ENCODE measurements around the gene SLC12A7.

GRCh38 chr5:1111241-1111726, 579 bp downstream of the SLC12A7 start:
- TF ChIP-seq SMARCE1 (IDR thresholded peaks at IDR 0.05; ENCODE audit: borderline replicate concordance) (no peak), POLR2AphosphoS5 (IDR thresholded peaks at IDR 0.05; ENCODE audit: low read depth, low read length) (no peak), KLF15 (CRISPR knock-in tag; IDR thresholded peaks at IDR 0.05; ENCODE audit: borderline replicate concordance) (no peak), TCF7L2 (IDR thresholded peaks at IDR 0.05; ENCODE audit: low read depth, low read length) (no peak), FOSL2 (CRISPR knock-in tag; IDR thresholded peaks at IDR 0.05) (no peak), MAFK (conservative IDR thresholded peaks at IDR 0.05 in 1 of 2, IDR thresholded peaks at IDR 0.05 in 1 of 2; ENCODE audit: low read length in 2 of 2) (no peak), KDM1A (CRISPR knock-in tag; IDR thresholded peaks at IDR 0.05) (no peak)
- TF ChIP-seq, protein P1, sequence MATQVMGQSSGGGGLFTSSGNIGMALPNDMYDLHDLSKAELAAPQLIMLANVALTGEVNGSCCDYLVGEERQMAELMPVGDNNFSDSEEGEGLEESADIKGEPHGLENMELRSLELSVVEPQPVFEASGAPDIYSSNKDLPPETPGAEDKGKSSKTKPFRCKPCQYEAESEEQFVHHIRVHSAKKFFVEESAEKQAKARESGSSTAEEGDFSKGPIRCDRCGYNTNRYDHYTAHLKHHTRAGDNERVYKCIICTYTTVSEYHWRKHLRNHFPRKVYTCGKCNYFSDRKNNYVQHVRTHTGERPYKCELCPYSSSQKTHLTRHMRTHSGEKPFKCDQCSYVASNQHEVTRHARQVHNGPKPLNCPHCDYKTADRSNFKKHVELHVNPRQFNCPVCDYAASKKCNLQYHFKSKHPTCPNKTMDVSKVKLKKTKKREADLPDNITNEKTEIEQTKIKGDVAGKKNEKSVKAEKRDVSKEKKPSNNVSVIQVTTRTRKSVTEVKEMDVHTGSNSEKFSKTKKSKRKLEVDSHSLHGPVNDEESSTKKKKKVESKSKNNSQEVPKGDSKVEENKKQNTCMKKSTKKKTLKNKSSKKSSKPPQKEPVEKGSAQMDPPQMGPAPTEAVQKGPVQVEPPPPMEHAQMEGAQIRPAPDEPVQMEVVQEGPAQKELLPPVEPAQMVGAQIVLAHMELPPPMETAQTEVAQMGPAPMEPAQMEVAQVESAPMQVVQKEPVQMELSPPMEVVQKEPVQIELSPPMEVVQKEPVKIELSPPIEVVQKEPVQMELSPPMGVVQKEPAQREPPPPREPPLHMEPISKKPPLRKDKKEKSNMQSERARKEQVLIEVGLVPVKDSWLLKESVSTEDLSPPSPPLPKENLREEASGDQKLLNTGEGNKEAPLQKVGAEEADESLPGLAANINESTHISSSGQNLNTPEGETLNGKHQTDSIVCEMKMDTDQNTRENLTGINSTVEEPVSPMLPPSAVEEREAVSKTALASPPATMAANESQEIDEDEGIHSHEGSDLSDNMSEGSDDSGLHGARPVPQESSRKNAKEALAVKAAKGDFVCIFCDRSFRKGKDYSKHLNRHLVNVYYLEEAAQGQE (IDR thresholded peaks at IDR 0.05; ENCODE audit: borderline replicate concordance in 1 of 2, low read depth in 1 of 2, low read length in 2 of 2) = no peak
